Fibroblast of lung (primary cell): ENCODE data around the gene STAM2.

ENCODE experiments used
- EZH2 ChIP-seq: IDR thresholded peaks from 2 replicates; pipeline ENCODE4 v1.5.1; 2012; ENCODE audit warnings: low read length, control low read depth, mild to moderate bottlenecking; ENCODE audit errors: missing control alignments
- TF ChIP-seq, protein P1 (sequence below), 2 donors: IDR thresholded peaks in 1 of 2; conservative IDR thresholded peaks in 1 of 2; 1 replicate in 1 of 2; 2 replicates in 1 of 2; pipeline ENCODE4 v1.5.1; 2011 to 2012; ENCODE audit warnings: low read length in 2 of 2, control low read depth in 1 of 2, inconsistent platforms in 1 of 2, low read depth in 1 of 2, mild to moderate bottlenecking in 1 of 2

DNA sequence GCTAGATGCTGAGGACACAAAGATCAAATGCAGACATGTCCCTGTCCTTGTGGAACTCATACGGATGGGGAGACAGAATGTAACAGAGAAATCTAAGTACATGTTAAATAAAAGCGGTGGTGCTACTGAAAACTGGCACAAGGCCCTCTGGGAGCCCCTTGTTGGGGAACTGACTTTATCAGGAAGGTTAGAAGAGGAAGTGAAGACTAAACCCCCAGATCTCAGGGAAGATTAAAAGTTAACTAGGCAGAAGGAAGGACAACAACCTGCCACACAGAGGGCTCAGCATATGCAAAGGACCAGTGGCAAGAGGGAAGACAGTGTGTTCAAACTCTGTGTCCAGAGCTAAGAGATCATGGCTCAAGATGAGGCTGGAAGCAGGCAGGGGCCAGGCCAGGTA lies 81.5 kb downstream of the STAM2 start:
- TF ChIP-seq EZH2, result no peak
- TF ChIP-seq, protein P1, sequence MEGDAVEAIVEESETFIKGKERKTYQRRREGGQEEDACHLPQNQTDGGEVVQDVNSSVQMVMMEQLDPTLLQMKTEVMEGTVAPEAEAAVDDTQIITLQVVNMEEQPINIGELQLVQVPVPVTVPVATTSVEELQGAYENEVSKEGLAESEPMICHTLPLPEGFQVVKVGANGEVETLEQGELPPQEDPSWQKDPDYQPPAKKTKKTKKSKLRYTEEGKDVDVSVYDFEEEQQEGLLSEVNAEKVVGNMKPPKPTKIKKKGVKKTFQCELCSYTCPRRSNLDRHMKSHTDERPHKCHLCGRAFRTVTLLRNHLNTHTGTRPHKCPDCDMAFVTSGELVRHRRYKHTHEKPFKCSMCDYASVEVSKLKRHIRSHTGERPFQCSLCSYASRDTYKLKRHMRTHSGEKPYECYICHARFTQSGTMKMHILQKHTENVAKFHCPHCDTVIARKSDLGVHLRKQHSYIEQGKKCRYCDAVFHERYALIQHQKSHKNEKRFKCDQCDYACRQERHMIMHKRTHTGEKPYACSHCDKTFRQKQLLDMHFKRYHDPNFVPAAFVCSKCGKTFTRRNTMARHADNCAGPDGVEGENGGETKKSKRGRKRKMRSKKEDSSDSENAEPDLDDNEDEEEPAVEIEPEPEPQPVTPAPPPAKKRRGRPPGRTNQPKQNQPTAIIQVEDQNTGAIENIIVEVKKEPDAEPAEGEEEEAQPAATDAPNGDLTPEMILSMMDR (conservative IDR thresholded peaks at IDR 0.05 in 1 of 2, IDR thresholded peaks at IDR 0.05 in 1 of 2; ENCODE audit: low read depth in 1 of 2, low read length in 2 of 2), result no peak
